GM12891 (cell line): Measurements from ENCODE around the gene OCA2.

Experiments used
- DNase-seq: peaks from one replicate; pipeline ENCODE4 v3.0.0; 2011; ENCODE audit warnings: low spot score; ENCODE audit not compliant: insufficient read length
- FAIRE-seq: peaks from 2 replicates; lab custom pipeline; 2011; peaks lifted over from hg19 to GRCh38; lab: Jason Lieb, UNC
- PAX5 ChIP-seq: IDR thresholded peaks from 2 replicates; pipeline ENCODE4 v1.6.1; 2011; ENCODE audit warnings: low read length, moderate library complexity, mild to moderate bottlenecking; ENCODE audit not compliant: insufficient read depth, severe bottlenecking
- POLR2A ChIP-seq: IDR thresholded peaks from 2 replicates; pipeline ENCODE4 v1.6.1; 2011; ENCODE audit warnings: low read depth, low read length, control low read depth
- POLR2AphosphoS5 ChIP-seq: IDR thresholded peaks from 2 replicates; pipeline ENCODE4 v1.6.1; 2011; ENCODE audit warnings: low read depth, low read length, control low read depth
- POU2F2 ChIP-seq: IDR thresholded peaks from 2 replicates; pipeline ENCODE4 v1.6.1; 2011; ENCODE audit warnings: low read depth, mild to moderate bottlenecking, control low read depth, low read length, moderate library complexity
- SPI1 ChIP-seq: IDR thresholded peaks from 2 replicates; pipeline ENCODE4 v1.6.1; 2011; ENCODE audit warnings: low read depth, low read length, control low read depth
- TAF1 ChIP-seq: IDR thresholded peaks from 2 replicates; pipeline ENCODE4 v1.6.1; 2011; ENCODE audit warnings: low read depth, low read length, control low read depth

Gene OCA2

GRCh38 chr15:27903405-27903804 lies 195.7 kb downstream of the OCA2 start:
- no peak for TF ChIP-seq TAF1
- TF ChIP-seq POLR2A: no peak
- no peak for TF ChIP-seq POLR2AphosphoS5
- no peak for TF ChIP-seq SPI1
- TF ChIP-seq POU2F2: no peak
- no peak for TF ChIP-seq PAX5
- FAIRE-seq (no peak), DNase-seq (no peak)

- DNase-seq (no peak), FAIRE-seq (no peak)
- no peak for TF ChIP-seq TAF1
- no peak for TF ChIP-seq POLR2A
- TF ChIP-seq POU2F2: no peak
These were observed 196.3 kb downstream of the OCA2 start for GRCh38 chr15:27902680-27903385.

- TF ChIP-seq SPI1 (no peak), POLR2A (no peak), TAF1 (no peak), PAX5 (no peak)
- DNase-seq (no peak), FAIRE-seq (no peak)
These were observed 199.4 kb downstream of the OCA2 start for GRCh38 chr15:27899583-27900285.

GRCh38 chr15:27897481-27897880 lies 201.6 kb downstream of the OCA2 start:
- TF ChIP-seq TAF1: no peak
- no peak for TF ChIP-seq PAX5
- TF ChIP-seq POU2F2: no peak
- TF ChIP-seq POLR2A: no peak
- TF ChIP-seq POLR2AphosphoS5: no peak
- TF ChIP-seq SPI1: no peak
- FAIRE-seq (no peak), DNase-seq (no peak)

GRCh38 chr15:27894645-27895044 lies 204.5 kb downstream of the OCA2 start:
- FAIRE-seq: no peak

GRCh38 chr15:27889258-27889657 lies 209.9 kb downstream of the OCA2 start:
- FAIRE-seq: no peak

More at GRCh38 chr15:27894645-27895044, 204.5 kb downstream of the OCA2 start:
- TF ChIP-seq POU2F2 (no peak), PAX5 (no peak), POLR2AphosphoS5 (no peak), POLR2A (no peak), SPI1 (no peak), TAF1 (no peak)
- DNase-seq: no peak

GRCh38 chr15:27885201-27885600 lies 213.9 kb downstream of the OCA2 start:
- no peak for FAIRE-seq

More at GRCh38 chr15:27889258-27889657, 209.9 kb downstream of the OCA2 start:
- DNase-seq: no peak
- TF ChIP-seq POLR2AphosphoS5 (no peak), POU2F2 (no peak), TAF1 (no peak), POLR2A (no peak), SPI1 (no peak), PAX5 (no peak)

GRCh38 chr15:27884726-27885125 lies 214.4 kb downstream of the OCA2 start:
- no peak for TF ChIP-seq POLR2A
- TF ChIP-seq POU2F2: no peak
- TF ChIP-seq PAX5: no peak
- TF ChIP-seq SPI1: no peak
- no peak for TF ChIP-seq TAF1
- no peak for TF ChIP-seq POLR2AphosphoS5
- FAIRE-seq (no peak), DNase-seq (no peak)

More at GRCh38 chr15:27885201-27885600, 213.9 kb downstream of the OCA2 start:
- DNase-seq: no peak
- TF ChIP-seq PAX5 (no peak), POU2F2 (no peak), POLR2AphosphoS5 (no peak), POLR2A (no peak), TAF1 (no peak), SPI1 (no peak)

- FAIRE-seq (no peak), DNase-seq (no peak)
- TF ChIP-seq PAX5 (no peak), POLR2AphosphoS5 (no peak), TAF1 (no peak), POLR2A (no peak), POU2F2 (no peak), SPI1 (no peak)
These were observed 220.3 kb downstream of the OCA2 start for GRCh38 chr15:27878841-27879240.
